ENCODE data around the gene MKNK2.

The MKNK2 gene

GRCh38 chr19:2057484-2058469 is 6.7 kb upstream of the MKNK2 start:
- no peak for DNase-seq (ENCODE audit: low read depth in 3 of 3)

GRCh38 chr19:2056837-2057192 is 5.8 kb upstream of the MKNK2 start:
- no peak for DNase-seq (ENCODE audit: low read depth in 3 of 3)

GRCh38 chr19:2055931-2056836 is 5.1 kb upstream of the MKNK2 start:
- DNase-seq (ENCODE audit: low read depth in 3 of 3), result no peak

GRCh38 chr19:2054763-2055162 is 3.7 kb upstream of the MKNK2 start:
- DNase-seq (ENCODE audit: low read depth in 3 of 3), result no peak

GRCh38 chr19:2053601-2054389 is 2.8 kb upstream of the MKNK2 start:
- no peak for DNase-seq (ENCODE audit: low read depth in 3 of 3)

- DNase-seq (ENCODE audit: low read depth in 3 of 3), result no peak
Measured at GRCh38 chr19:2051773-2052704, 995 bp upstream of the MKNK2 start.

- DNase-seq (ENCODE audit: low read depth in 3 of 3), result no peak
Measured at GRCh38 chr19:2050349-2050990, 574 bp downstream of the MKNK2 start.

GRCh38 chr19:2049741-2050348 is 1.2 kb downstream of the MKNK2 start:
- DNase-seq (ENCODE audit: low read depth in 3 of 3), result no peak

- DNase-seq (ENCODE audit: low read depth in 3 of 3), result no peak
Measured at GRCh38 chr19:2048959-2049740, 1.9 kb downstream of the MKNK2 start.

GRCh38 chr19:2048104-2048958 is 2.7 kb downstream of the MKNK2 start:
- DNase-seq (ENCODE audit: low read depth in 3 of 3), result no peak

- no peak for DNase-seq (ENCODE audit: low read depth in 3 of 3)
Measured at GRCh38 chr19:2047449-2048103, 3.5 kb downstream of the MKNK2 start.

GRCh38 chr19:2047076-2047448 is 4.0 kb downstream of the MKNK2 start:
- DNase-seq (ENCODE audit: low read depth in 3 of 3), result no peak

GRCh38 chr19:2046046-2046907 is 4.8 kb downstream of the MKNK2 start:
- DNase-seq (ENCODE audit: low read depth in 3 of 3), result no peak

- DNase-seq (ENCODE audit: low read depth in 3 of 3), result no peak
Measured at GRCh38 chr19:2045501-2046045, 5.5 kb downstream of the MKNK2 start.

- DNase-seq (ENCODE audit: low read depth in 3 of 3), result no peak
Measured at GRCh38 chr19:2044709-2045500, 6.1 kb downstream of the MKNK2 start.

Measured in stimulated activated CD4-positive, alpha-beta T cell treated with anti-CD3 and anti-CD28 coated beads, TNF-alpha, amount 100 ng/mL, for 48 hours (primary cell).